ENCODE results near the gene OGA.

OGA gene

GRCh38 chr10:101758858-101759257, 59.4 kb downstream of the OGA start:
- no peak for TF ChIP-seq EZH2phosphoT487 (conservative IDR thresholded peaks at IDR 0.05; ENCODE audit: low read length)
- TF ChIP-seq, protein P1, sequence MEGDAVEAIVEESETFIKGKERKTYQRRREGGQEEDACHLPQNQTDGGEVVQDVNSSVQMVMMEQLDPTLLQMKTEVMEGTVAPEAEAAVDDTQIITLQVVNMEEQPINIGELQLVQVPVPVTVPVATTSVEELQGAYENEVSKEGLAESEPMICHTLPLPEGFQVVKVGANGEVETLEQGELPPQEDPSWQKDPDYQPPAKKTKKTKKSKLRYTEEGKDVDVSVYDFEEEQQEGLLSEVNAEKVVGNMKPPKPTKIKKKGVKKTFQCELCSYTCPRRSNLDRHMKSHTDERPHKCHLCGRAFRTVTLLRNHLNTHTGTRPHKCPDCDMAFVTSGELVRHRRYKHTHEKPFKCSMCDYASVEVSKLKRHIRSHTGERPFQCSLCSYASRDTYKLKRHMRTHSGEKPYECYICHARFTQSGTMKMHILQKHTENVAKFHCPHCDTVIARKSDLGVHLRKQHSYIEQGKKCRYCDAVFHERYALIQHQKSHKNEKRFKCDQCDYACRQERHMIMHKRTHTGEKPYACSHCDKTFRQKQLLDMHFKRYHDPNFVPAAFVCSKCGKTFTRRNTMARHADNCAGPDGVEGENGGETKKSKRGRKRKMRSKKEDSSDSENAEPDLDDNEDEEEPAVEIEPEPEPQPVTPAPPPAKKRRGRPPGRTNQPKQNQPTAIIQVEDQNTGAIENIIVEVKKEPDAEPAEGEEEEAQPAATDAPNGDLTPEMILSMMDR (IDR thresholded peaks at IDR 0.05; ENCODE audit: insufficient read depth, low read length, poor library complexity, severe bottlenecking), result no peak
- no peak overlapping the region for H3K27ac ChIP-seq (ENCODE audit: low read depth, low read length)
- no peaks in the 10 kb centered on the region for H3K9me3 ChIP-seq (ENCODE audit: insufficient read depth, low read length)
- no peak overlapping the region for H3K4me3 ChIP-seq (ENCODE audit: insufficient read depth, low read length, poor library complexity, severe bottlenecking)
- no peak overlapping the region for H3K4me2 ChIP-seq (ENCODE audit: low read depth, low read length, poor library complexity, severe bottlenecking)
- no peaks in the 10 kb centered on the region for H3K9me2 ChIP-seq (replicated peaks; ENCODE audit: insufficient read depth, low read length)
- H3F3A ChIP-seq (ENCODE audit: insufficient read depth), result no peaks in the 10 kb centered on the region
- H3K36me3 ChIP-seq (ENCODE audit: low read length), result no peaks in the 10 kb centered on the region
- no peaks in the 10 kb centered on the region for H3K27me3 ChIP-seq (ENCODE audit: low read length)
- no peaks in the 10 kb centered on the region for H3K79me2 ChIP-seq (ENCODE audit: insufficient read depth, low read length)
- H3K9ac ChIP-seq (ENCODE audit: low read length), result no peak overlapping the region
- no peaks in the 10 kb centered on the region for H4K20me1 ChIP-seq (ENCODE audit: low read depth, low read length)
- H2AFZ ChIP-seq (ENCODE audit: low read depth, low read length, severe bottlenecking), result no peak overlapping the region

DNA sequence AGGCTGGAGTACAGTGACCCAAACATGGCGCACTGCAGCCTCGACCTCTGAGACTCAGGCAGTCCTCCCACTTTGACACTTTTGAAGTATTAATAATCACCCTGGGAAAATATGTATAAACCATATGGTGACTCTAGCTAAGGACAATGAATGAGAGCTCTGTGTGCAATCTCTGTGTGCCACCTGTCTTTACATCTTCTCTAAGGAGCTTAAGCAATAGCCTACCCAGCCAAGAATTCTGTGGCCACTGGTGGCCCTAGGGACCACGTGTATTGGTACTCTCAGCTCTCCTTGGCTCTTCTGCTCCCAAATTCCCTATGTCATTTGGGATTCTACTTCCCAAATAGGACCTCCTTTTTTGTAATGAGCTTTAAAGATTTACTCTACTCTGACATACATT, 66.0 kb downstream of the OGA start:
- H2AFZ ChIP-seq (ENCODE audit: low read depth, low read length, severe bottlenecking), result no peak overlapping the region
- no peaks in the 10 kb centered on the region for H3K79me2 ChIP-seq (ENCODE audit: insufficient read depth, low read length)
- no peak overlapping the region for H3K27ac ChIP-seq (ENCODE audit: low read depth, low read length)
- no peak overlapping the region for H3K4me2 ChIP-seq (ENCODE audit: low read depth, low read length, poor library complexity, severe bottlenecking)
- no peak overlapping the region for H3K4me3 ChIP-seq (ENCODE audit: insufficient read depth, low read length, poor library complexity, severe bottlenecking)
- H3K27me3 ChIP-seq (ENCODE audit: low read length), result no peaks in the 10 kb centered on the region
- no peaks in the 10 kb centered on the region for H3K9me2 ChIP-seq (replicated peaks; ENCODE audit: insufficient read depth, low read length)
- H3K9me3 ChIP-seq (ENCODE audit: insufficient read depth, low read length), result no peaks in the 10 kb centered on the region
- no peaks in the 10 kb centered on the region for H4K20me1 ChIP-seq (ENCODE audit: low read depth, low read length)
- no peaks in the 10 kb centered on the region for H3K36me3 ChIP-seq (ENCODE audit: low read length)
- H3K9ac ChIP-seq (ENCODE audit: low read length), result no peak overlapping the region
- H3F3A ChIP-seq (ENCODE audit: insufficient read depth), result no peaks in the 10 kb centered on the region
- no peak for TF ChIP-seq EZH2phosphoT487 (conservative IDR thresholded peaks at IDR 0.05; ENCODE audit: low read length)
- TF ChIP-seq, protein P1 (IDR thresholded peaks at IDR 0.05; ENCODE audit: insufficient read depth, low read length, poor library complexity, severe bottlenecking), result no peak

DNA sequence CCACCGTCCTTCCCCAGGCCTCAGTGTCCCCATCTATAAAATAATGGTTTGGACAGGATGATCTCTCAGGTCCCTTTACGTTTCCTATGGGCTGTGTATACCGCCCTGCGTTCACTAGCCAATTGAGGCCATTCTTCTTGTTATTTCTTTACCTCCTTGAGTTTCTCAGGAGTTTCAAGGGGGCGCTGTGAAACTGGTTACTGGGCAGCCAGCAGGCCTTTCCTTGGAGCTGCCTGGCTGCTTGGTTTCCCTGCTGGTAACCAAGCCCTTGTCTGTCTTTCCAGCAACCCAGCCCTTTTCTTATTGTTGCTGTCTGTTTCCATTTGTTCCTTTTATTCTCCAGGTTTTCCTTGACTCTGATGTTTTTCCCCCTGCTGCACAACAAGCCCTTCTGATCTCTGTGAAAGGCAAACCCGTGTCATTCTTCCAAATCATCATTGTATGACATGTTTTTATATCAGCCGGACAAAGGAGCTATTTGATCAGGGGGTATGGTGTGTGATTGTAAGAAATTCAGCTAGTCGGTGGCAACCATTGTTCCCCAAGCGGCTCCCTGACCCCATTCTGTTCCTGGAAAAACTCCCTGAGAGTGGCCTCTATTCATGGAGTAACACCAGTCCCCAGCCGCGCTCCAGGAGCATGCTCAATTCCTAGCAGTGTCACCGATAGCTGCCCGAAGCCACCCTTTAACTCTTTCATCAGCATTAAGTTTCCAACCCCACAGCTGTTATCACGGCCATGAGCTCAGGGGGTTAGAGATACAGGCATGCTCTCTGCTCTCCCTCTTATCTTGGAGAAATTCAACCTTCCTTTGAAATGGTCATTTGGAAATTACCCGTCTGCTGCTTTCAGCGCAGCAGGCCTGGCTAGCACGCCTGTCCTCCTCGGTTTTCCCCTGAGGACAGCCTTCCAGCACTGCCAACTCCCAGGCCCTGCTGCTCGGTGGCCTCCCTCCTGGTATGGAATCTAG, 68.9 kb downstream of the OGA start:
- Histone ChIP-seq H3K4me2 (ENCODE audit: low read depth, low read length, poor library complexity, severe bottlenecking) (no peak overlapping the region), H4K20me1 (ENCODE audit: low read depth, low read length) (no peaks in the 10 kb centered on the region), H3K79me2 (ENCODE audit: insufficient read depth, low read length) (no peaks in the 10 kb centered on the region), H3K36me3 (ENCODE audit: low read length) (no peaks in the 10 kb centered on the region), H3K4me3 (ENCODE audit: insufficient read depth, low read length, poor library complexity, severe bottlenecking) (no peak overlapping the region), H3K9ac (ENCODE audit: low read length) (no peak overlapping the region), H3F3A (ENCODE audit: insufficient read depth) (no peaks in the 10 kb centered on the region), H2AFZ (ENCODE audit: low read depth, low read length, severe bottlenecking) (no peak overlapping the region), H3K9me3 (ENCODE audit: insufficient read depth, low read length) (no peaks in the 10 kb centered on the region), H3K27me3 (ENCODE audit: low read length) (no peaks in the 10 kb centered on the region), H3K9me2 (replicated peaks; ENCODE audit: insufficient read depth, low read length) (no peaks in the 10 kb centered on the region), H3K27ac (ENCODE audit: low read depth, low read length) (no peak overlapping the region)
- no peak for TF ChIP-seq EZH2phosphoT487 (conservative IDR thresholded peaks at IDR 0.05; ENCODE audit: low read length)
- TF ChIP-seq, protein P1 (IDR thresholded peaks at IDR 0.05; ENCODE audit: insufficient read depth, low read length, poor library complexity, severe bottlenecking), result no peak
